ENCODE data around the gene SPATA3. TPM values are rescaled to one million over a fixed set of nuclear protein-coding genes. Genes with fewer than 3 reads are reported as not detected.

Gene SPATA3
- polyA plus RNA-seq, 2 of the 4 experiments (the other 2 are of a cell fraction) = not detected

DNA sequence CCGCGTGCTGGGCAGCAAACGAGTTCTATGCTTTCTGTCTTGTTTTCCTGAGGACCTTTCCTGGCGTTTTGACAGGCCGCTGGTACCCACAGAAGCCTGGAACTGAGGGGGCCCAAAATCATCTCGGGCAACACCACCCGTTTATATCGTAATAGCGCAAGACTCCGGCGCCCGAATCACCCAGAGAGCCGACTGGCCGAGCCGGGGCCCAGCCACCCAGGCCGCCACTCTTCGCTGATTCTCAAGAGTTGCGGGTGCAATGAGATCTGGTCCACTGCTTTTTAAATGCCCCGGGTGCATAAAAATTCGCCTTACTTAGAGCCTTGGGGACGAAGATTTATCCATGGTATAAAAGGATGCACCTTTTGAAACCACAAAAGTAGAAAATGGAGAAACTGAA lies 6.2 kb upstream of the SPATA3 start:
- no peaks in the 10 kb centered on the region for H3K9me3 ChIP-seq
- 67% methylated on average over 21 of the region's 21 CpGs for WGBS (ENCODE audit: missing lambda C conversion rate)
- FAIRE-seq (no peak), DNase-seq (ENCODE audit: low read depth in 1 of 2, low spot score in 1 of 2) (no peak), ATAC-seq (no peak)
- H3K27ac ChIP-seq = no peak overlapping the region
- TF ChIP-seq JUNB (IDR thresholded peaks at IDR 0.05) (no peak), PHF8 (IDR thresholded peaks at IDR 0.05; ENCODE audit: borderline replicate concordance, low read depth) (no peak), HOXB13 (CRISPR knock-in tag; IDR thresholded peaks at IDR 0.05; ENCODE audit: low read depth) (no peak), HOXA7 (CRISPR knock-in tag; IDR thresholded peaks at IDR 0.05) (no peak), ZSCAN20 (CRISPR knock-in tag; IDR thresholded peaks at IDR 0.05) (no peak), PBX3 (IDR thresholded peaks at IDR 0.05) (no peak), FOXS1 (CRISPR knock-in tag; IDR thresholded peaks at IDR 0.05) (no peak), CEBPB (IDR thresholded peaks at IDR 0.05) (no peak), RCOR1 (IDR thresholded peaks at IDR 0.05; ENCODE audit: low read depth, low read length) (no peak), FOSL2 (IDR thresholded peaks at IDR 0.05) (no peak), FOSL2 (CRISPR knock-in tag; IDR thresholded peaks at IDR 0.05) (no peak), KDM1A (IDR thresholded peaks at IDR 0.05; ENCODE audit: low read depth) (no peak), ESRRA (IDR thresholded peaks at IDR 0.05; ENCODE audit: borderline replicate concordance, low read length) (no peak), RAD21 (conservative IDR thresholded peaks at IDR 0.05 in 1 of 2, IDR thresholded peaks at IDR 0.05 in 1 of 2) (no peak)
- TF ChIP-seq, protein P1, sequence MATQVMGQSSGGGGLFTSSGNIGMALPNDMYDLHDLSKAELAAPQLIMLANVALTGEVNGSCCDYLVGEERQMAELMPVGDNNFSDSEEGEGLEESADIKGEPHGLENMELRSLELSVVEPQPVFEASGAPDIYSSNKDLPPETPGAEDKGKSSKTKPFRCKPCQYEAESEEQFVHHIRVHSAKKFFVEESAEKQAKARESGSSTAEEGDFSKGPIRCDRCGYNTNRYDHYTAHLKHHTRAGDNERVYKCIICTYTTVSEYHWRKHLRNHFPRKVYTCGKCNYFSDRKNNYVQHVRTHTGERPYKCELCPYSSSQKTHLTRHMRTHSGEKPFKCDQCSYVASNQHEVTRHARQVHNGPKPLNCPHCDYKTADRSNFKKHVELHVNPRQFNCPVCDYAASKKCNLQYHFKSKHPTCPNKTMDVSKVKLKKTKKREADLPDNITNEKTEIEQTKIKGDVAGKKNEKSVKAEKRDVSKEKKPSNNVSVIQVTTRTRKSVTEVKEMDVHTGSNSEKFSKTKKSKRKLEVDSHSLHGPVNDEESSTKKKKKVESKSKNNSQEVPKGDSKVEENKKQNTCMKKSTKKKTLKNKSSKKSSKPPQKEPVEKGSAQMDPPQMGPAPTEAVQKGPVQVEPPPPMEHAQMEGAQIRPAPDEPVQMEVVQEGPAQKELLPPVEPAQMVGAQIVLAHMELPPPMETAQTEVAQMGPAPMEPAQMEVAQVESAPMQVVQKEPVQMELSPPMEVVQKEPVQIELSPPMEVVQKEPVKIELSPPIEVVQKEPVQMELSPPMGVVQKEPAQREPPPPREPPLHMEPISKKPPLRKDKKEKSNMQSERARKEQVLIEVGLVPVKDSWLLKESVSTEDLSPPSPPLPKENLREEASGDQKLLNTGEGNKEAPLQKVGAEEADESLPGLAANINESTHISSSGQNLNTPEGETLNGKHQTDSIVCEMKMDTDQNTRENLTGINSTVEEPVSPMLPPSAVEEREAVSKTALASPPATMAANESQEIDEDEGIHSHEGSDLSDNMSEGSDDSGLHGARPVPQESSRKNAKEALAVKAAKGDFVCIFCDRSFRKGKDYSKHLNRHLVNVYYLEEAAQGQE (IDR thresholded peaks at IDR 0.05) = no peak
- TF ChIP-seq, protein P2, sequence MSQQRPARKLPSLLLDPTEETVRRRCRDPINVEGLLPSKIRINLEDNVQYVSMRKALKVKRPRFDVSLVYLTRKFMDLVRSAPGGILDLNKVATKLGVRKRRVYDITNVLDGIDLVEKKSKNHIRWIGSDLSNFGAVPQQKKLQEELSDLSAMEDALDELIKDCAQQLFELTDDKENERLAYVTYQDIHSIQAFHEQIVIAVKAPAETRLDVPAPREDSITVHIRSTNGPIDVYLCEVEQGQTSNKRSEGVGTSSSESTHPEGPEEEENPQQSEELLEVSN (IDR thresholded peaks at IDR 0.05; ENCODE audit: borderline replicate concordance, low read depth) = no peak
- ChIA-PET CTCF (interaction anchor here (1.6 to 8.4 kb wide), 4 partner anchors 10 to 167 kb away, joined by 6 to 116 read pairs (median 40); no protein-coding TSS in a partner anchor), POLR2A (no interaction called here)
- H3K4me1 ChIP-seq = 0 out of 3 replicates have a peak, but pooled peaks cover 2% of the 10 kb centered on the region
- no peak overlapping the region for H3K4me2 ChIP-seq
- no peak overlapping the region for H3K4me3 ChIP-seq

- FAIRE-seq (no peak), DNase-seq (ENCODE audit: low read depth in 1 of 2, low spot score in 1 of 2) (no peak), ATAC-seq (no peak)
- TF ChIP-seq PBX3 (IDR thresholded peaks at IDR 0.05) = no peak
- TF ChIP-seq, protein P2 (IDR thresholded peaks at IDR 0.05; ENCODE audit: borderline replicate concordance, low read depth) = no peak
- Histone ChIP-seq H3K27ac (no peak overlapping the region), H3K9me3 (no peaks in the 10 kb centered on the region), H3K4me2 (no peak overlapping the region), H3K4me3 (no peak overlapping the region), H3K4me1 (0 out of 3 replicates have a peak, but pooled peaks cover 2% of the 10 kb centered on the region)
- 86% methylated on average over 58 of the region's 70 CpGs for WGBS (ENCODE audit: missing lambda C conversion rate)
- CTCF ChIA-PET = interaction anchor here (1.6 to 8.4 kb wide), 2 partner anchors 63 to 167 kb away, joined by 6 to 116 read pairs; no protein-coding TSS in a partner anchor
- POLR2A ChIA-PET = no interaction called here
Measured at GRCh38 chr2:230990131-230990898, 5.6 kb upstream of the SPATA3 start.
